Sigmoid colon (tissue), 4 donors: ENCODE results near the gene GBX1.

Source experiments
- CTCF ChIP-seq, 4 experiments: fragments of 450-650 bp in 3 of 4; fragments of 200-600 bp in 1 of 4; IDR thresholded peaks; one replicate each; pipeline ENCODE4 v1.5.1; 2016 to 2019; ENCODE audit warnings: antibody characterized with exemption in 4 of 4, mild to moderate bottlenecking in 3 of 4, moderate library complexity in 2 of 4
- POLR2A ChIP-seq, 2 donors: fragments of 450-650 bp; IDR thresholded peaks; one replicate each; pipeline ENCODE4 v1.6.1; 2016; ENCODE audit warnings: antibody characterized with exemption in 2 of 2, mild to moderate bottlenecking in 2 of 2, moderate library complexity in 2 of 2
- POLR2AphosphoS5 ChIP-seq, 4 donors: sonication (generic); formaldehyde crosslinking; IDR thresholded peaks; one replicate each; pipeline ENCODE4 v1.6.1; 2017; ENCODE audit warnings: antibody characterized with exemption in 4 of 4

GRCh38 chr7:151157645-151158329 lies 9.7 kb downstream of the GBX1 start:
- no peak for TF ChIP-seq CTCF (IDR thresholded peaks at IDR 0.05)
- TF ChIP-seq POLR2AphosphoS5 (IDR thresholded peaks at IDR 0.05), result no peak
- no peak for TF ChIP-seq POLR2A (IDR thresholded peaks at IDR 0.05)
